SHP77 (cell line): ENCODE data around the gene EXOC6B.

ENCODE experiments used
- DNase-seq, 2 experiments: peaks; one replicate each; lab custom pipeline; 2025; lab: John Stamatoyannopoulos, UW

The EXOC6B gene

DNA sequence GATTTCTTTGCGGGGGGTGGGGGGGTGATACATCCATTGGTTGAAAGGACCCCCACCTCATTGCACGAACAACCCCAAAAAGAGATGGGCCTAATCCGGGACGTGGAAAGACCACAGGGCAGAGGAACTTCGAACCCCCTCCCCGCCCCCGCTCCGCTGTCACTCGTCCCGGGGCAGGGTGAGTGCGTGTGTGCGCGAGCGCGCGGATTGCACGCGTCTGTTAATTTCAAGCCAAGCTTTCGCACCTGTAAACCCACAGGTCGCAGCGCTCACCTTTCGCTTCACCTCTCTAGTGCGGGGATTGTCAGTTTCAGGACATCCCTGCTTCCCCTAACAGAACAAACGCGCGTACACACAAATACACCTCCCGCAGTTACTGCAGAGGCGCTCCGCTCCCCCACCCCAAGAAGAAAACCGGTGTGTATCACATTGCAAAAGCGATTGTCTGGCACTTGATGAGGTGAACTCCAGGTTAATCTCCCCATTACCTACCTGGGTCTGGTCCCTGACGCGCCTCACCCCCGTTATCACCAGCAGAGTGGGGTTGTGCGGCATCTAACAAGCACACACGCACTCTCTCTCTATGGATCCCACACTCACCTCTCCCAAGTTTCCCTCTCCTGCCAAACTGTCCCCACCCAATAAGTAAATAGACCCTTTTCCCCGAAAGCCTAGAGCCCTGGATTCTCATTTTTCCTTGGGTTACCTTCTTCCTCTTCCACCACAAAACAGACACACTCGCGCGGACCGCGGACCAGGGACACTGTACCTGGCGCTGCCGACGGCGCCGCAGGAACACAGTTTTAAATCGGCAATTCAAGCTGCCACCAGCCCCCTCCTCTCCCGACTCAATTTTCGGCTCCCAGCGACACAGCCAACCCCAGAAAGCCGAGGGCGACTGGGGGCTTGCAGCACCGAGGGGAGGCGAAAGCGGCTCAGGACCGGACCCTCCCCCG, 679.2 kb downstream of the EXOC6B start:
- DNase-seq = no peak

- no peak for DNase-seq
Observed at GRCh38 chr2:72145658-72146329, 680.0 kb downstream of the EXOC6B start.

DNA sequence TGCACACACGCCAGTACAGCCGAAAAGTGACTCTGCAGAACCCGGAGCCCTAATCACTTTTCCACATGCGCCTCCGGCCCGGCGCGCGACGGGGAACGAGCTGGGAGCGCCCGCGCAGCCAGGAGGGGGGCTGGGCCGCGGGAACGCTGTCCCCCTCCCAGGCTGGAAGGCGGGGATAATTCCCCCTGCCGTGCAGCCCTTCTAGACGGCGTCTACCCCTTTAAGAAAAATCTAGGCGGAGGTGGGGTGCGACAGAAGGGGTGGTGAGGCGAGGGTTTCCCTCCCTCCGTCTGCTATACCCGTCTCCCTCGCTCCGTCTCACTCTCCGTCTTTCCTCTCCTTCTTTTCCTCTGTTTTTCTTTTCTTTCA, 680.6 kb downstream of the EXOC6B start:
- no peak for DNase-seq

- DNase-seq = no peak
Observed at GRCh38 chr2:72144632-72145288, 681.1 kb downstream of the EXOC6B start.

- no peak for DNase-seq
Observed at GRCh38 chr2:72144274-72144631, 681.6 kb downstream of the EXOC6B start.

DNA sequence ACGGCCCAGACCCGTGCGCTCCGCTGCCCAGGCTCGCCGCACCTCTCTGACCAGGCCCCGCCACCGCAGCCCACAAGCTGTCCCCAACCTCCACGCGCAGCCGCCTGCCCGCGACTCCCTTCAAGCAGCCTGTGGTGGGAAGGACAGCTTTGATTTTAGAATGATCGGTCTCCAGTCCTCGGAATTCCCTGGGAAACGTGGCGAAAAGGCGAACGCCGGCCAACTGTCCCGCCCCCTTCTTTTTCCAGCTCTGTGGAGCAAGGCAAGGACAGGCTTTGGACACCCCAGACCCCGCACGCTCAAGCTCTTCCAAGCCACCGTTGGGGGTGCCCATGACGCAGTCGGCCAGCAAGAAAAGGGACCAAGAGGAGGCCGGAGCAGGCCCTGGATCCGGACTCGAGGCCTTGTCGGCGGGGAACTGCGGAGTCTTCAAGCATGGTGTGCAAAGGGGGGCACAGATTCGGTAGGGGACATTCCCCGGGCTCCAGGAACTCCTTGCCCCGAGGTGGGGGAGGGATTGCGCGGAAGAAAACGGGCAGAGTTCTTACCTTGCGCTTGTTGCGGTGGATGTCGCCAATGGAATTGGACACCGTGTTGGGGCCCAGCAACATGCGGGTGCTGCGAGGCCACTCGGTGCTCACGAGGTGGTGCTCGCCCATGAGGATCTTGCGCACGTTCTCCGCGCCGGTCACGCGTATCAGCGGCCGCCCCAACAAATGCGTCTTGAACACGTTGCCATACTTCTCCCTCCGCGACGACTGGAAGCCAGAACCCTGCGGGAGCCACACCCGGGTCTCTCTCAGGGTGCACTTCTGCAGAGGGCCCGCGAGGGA, 682.2 kb downstream of the EXOC6B start:
- no peak for DNase-seq

- DNase-seq = no peak
Observed at GRCh38 chr2:72142570-72143440, 683.0 kb downstream of the EXOC6B start.

DNA sequence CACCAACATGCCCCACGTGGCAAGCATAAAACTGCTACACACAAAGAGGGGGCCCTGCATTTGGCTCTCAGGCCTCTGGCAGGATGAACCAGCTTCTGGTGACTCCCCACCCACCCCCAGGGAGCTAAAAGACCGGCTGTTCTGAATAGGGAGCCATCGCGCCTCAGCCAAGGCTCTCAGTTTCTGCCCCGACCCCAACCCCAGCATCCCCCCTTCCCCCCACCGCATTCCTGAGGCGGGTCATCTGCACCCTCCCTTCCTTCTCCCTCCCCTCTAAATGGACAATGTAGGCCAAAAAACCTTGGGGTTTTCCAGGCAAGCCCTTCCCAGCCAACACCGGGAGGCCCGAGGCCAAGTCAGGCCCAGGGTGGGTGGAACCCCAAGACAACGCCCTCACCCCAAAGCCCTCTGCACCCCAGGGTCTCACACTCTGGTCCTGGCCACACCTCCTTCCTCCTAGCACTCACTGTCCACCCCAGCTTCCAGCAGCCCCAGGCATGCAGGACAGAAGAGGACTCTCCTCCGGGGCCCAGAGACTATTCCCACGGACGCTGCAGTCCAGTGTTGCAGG, 683.9 kb downstream of the EXOC6B start:
- DNase-seq = no peak

DNA sequence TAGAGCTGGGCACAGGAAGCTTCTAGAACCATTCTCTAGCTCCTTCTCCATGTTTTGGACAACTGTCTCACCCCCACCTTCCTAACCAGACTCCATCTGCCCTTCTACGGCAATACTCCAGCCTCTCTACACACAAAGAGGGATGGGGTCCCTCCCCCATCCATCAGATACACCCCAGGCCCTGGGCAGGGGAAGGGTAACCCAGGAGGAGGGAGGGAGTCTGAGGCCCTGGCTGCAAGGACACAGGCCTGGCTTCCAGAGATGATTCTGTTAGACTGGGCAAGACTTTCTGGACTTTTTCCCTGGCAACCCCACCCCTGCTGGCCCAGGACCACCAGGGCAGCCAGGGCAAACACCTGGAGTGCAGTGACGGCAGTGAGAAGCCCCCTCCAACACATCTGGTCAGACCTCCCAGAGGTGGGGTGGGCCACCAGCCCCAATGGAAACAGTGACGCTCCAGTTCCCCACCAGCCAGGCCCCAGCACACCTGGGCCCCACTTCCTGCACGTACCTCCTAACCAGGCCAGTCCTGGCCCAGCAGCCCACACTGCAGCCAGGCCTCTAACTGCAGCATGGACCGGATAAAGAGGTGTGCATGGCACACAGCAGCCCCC, 684.7 kb downstream of the EXOC6B start:
- DNase-seq = no peak

DNA sequence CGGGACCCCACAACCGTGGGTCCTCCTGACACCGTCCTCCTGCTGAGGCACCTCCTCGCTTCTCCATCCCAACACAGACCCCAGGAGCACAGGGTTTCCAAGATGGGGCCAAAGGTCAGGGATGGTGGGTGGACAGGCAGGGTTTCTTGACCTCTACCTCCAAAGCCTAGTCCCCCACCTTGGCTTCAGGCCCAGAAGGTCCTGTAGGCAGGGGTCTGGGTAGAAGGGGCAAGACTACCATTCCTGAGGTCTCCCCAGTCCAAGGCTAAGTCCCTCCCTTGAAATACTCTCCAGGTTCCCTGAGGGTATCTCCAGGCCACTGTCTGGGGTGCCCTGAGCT, 685.2 kb downstream of the EXOC6B start:
- no peak for DNase-seq

DNA sequence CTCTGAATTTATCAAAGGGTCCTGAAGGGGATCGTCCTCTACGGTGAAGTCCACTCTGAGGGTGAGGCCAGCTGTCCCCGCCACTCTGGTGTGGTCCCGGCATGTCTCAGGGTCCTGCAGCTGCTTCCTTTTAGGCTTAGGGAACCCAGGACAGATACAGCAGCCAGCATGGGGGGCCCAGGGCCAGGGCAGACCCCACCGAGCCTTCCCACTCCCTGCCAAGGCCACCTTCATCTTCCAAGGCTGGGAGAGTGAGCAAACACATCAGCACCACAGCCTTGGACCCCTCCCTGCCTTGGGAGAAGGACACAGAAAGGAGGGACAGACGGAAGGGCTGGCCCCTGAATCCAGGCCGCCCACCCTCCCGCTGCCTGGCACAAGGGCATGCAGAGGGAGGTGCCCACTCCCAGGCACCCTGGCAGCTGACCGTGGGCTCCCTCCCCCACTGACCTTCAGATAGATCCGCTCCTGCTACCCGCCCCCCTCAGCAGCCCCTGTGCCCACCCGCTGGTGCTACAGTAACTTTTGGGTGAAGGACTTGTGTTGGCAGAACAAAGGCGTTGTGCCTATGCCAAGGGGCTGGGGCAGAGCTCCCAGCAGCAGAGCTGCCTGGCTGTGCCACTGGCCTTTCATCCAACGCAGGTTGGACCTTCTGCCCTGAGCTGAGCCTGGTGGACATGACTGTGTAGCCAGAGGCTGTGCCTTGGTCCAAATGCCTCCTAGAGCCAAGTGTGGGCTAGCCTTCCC, 685.8 kb downstream of the EXOC6B start:
- no peak for DNase-seq

DNA sequence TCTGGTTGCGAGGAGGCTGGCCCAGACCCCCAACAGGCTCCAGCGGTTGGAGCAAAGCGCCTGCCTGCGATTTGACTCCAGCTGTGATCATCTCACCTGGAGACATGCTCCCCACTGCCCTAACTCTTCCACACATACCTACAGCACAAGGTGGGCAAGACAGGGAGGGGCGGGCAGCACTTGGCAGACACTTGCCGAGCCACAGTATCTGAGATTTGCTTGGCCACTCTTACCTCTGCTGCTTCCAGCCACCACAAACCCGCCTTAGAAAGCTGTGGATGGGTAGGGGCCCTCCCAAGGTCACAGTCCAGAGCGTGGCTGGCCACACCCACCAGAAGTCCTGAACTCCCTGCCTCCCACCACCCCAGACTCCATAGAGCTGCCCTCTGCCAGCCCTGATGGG, 686.4 kb downstream of the EXOC6B start:
- DNase-seq = no peak

GRCh38 chr2:72138921-72139381, 686.9 kb downstream of the EXOC6B start:
- DNase-seq = peak in 1 of 2 experiments; percentile 28

- DNase-seq = no peak
Observed at GRCh38 chr2:72138011-72138881, 687.6 kb downstream of the EXOC6B start.

GRCh38 chr2:72137498-72138010, 688.3 kb downstream of the EXOC6B start:
- peak; percentile 34 to 48 for DNase-seq

DNA sequence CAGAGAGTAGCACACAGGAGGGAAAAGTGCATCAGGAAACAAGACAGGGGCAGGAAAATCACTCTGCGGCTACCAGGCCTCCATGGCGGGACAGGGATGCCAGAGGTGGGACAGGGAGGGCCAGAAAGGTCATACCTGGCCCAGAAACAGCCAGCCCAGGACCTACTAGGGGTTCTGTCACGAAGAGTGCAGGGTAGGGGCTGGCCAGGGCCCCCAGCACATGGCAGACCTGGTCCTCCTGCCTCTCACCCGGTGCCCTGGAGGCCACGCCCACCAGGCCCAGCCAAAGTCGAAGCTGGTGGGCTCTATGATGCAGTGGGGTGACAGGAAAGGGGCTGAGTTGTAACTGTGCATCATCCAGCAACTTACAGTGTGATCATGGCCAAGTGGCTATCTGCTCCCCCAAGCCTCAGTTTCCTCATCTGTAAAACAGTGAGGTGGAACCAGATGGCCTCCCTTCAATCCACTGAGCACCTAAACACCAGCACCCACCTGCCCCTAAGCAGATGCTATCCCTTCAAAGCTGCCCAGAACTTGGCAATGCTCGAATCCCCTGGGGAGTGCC, 688.8 kb downstream of the EXOC6B start:
- no peak for DNase-seq

DNA sequence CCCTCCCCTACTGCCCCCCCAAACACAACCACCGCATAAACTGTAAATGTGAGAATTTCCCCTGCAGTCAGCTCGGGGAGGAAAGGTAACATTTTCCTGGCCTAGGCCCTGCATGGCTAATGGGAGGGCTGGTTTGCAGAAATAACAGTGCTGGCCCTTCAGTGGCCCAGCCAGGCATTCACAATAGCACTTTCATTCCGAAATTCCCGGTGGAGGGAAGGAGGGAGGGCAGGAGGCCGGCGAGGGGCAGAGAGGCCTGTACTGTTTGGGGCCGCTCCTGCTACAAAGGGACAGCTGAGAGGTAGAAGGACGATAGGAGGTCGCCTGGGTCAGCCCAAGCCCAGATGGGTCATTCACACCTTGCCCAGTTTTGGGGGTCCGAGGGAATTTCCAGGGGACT, 689.5 kb downstream of the EXOC6B start:
- DNase-seq = no peak

GRCh38 chr2:72135921-72136320, 689.9 kb downstream of the EXOC6B start:
- DNase-seq = no peak
